Measurements from ENCODE around the gene ZNFX1.
"Not testable (repeated sequence)": the region's sequence is repeated elsewhere in the genome, so short reads cannot be mapped to it uniquely, and the experiment has no call there.

Gene ZNFX1

GRCh38 chr20:49278036-49278817 is at the start of gene ZNFX1:
ZNFX1 (minus strand) TSS chr20:49278057; CDS start chr20:49275839, 2,218 bp downstream.
- peak; percentile 96 to 99 (median 98) for DNase-seq
- intact Hi-C loops (cut with DNase I), result loop anchor here (2.0 kb wide), 1 partner anchor 59 kb away; the partner anchor contains the start of gene DDX27

- intact Hi-C loops (cut with DNase I), result loop anchor here (10.0 kb wide), 1 partner anchor 279 kb away; no protein-coding TSS in a partner anchor
- DNase-seq, result peak in 1 of 42 donors; percentile 37
Measured at GRCh38 chr20:49326026-49326425, 48.2 kb upstream of the ZNFX1 start.

- intact Hi-C loops (cut with DNase I), result loop anchor here (10.0 kb wide), 1 partner anchor 280 kb away; no protein-coding TSS in a partner anchor
- DNase-seq, result no peak
Measured at GRCh38 chr20:49324306-49324705, 46.4 kb upstream of the ZNFX1 start.

- peak in 2 of 42 donors; percentile 30 to 36 for DNase-seq
- intact Hi-C loops (cut with DNase I), result loop anchor here (10.0 kb wide), 1 partner anchor 281 kb away; no protein-coding TSS in a partner anchor
Measured at GRCh38 chr20:49323622-49324238, 45.9 kb upstream of the ZNFX1 start.

- DNase-seq, result peak in 8 of 42 donors; percentile 8 to 54 (median 32)
- intact Hi-C loops (cut with DNase I), result loop anchor here (10.0 kb wide), 1 partner anchor 284 kb away; no protein-coding TSS in a partner anchor
Measured at GRCh38 chr20:49320460-49320859, 42.6 kb upstream of the ZNFX1 start.

- no peak for DNase-seq
- intact Hi-C loops (cut with DNase I), result no loop called here
Measured at GRCh38 chr20:49319208-49319809, 41.5 kb upstream of the ZNFX1 start.

- intact Hi-C loops (cut with DNase I), result no loop called here
- DNase-seq, result peak in 15 of 42 donors; percentile 11 to 53 (median 27)
Measured at GRCh38 chr20:49318430-49319207, 40.8 kb upstream of the ZNFX1 start.

- peak in 1 of 42 donors; percentile 36 for DNase-seq
- intact Hi-C loops (cut with DNase I), result no loop called here
Measured at GRCh38 chr20:49318091-49318429, 40.2 kb upstream of the ZNFX1 start.

- intact Hi-C loops (cut with DNase I), result no loop called here
- DNase-seq, result no peak
Measured at GRCh38 chr20:49316704-49317103, 38.8 kb upstream of the ZNFX1 start.

- DNase-seq, result no peak
- intact Hi-C loops (cut with DNase I), result no loop called here
Measured at GRCh38 chr20:49315580-49315979, 37.7 kb upstream of the ZNFX1 start.

- DNase-seq; intact Hi-C loops (cut with DNase I): not testable (repeated sequence)
Measured at GRCh38 chr20:49314052-49314451, 36.2 kb upstream of the ZNFX1 start.

GRCh38 chr20:49313283-49313682 is 35.4 kb upstream of the ZNFX1 start:
- DNase-seq, result peak in 24 of 42 donors; percentile 7 to 71 (median 44)
- intact Hi-C loops (cut with DNase I), result no loop called here

- intact Hi-C loops (cut with DNase I), result no loop called here
- no peak for DNase-seq
Measured at GRCh38 chr20:49312661-49313060, 34.8 kb upstream of the ZNFX1 start.

GRCh38 chr20:49310705-49311104 is 32.8 kb upstream of the ZNFX1 start:
- no peak for DNase-seq
- intact Hi-C loops (cut with DNase I), result no loop called here

GRCh38 chr20:49308875-49309274 is 31.0 kb upstream of the ZNFX1 start:
- intact Hi-C loops (cut with DNase I), result no loop called here
- DNase-seq, result no peak

GRCh38 chr20:49306903-49307620 is 29.2 kb upstream of the ZNFX1 start:
- intact Hi-C loops (cut with DNase I), result no loop called here
- DNase-seq, result no peak

GRCh38 chr20:49303065-49303552 is 25.3 kb upstream of the ZNFX1 start:
- DNase-seq, result no peak
- intact Hi-C loops (cut with DNase I), result no loop called here
